Measurements from ENCODE around the gene MST1R.

MST1R gene

GRCh38 chr3:49867871-49868321, 35.8 kb downstream of the MST1R start:
- no peak overlapping the region for H3K27ac ChIP-seq (ENCODE audit: low read length)
- no peak overlapping the region for H3K4me2 ChIP-seq (ENCODE audit: insufficient read depth, low read length)
- no peaks in the 10 kb centered on the region for H3K36me3 ChIP-seq (ENCODE audit: insufficient read depth, low read length)
- ATAC-seq (ENCODE audit: insufficient read depth, low read depth) (peak; percentile 83), DNase-seq (peak; percentile 65)
- H3K27me3 ChIP-seq (ENCODE audit: insufficient read depth, low read length, poor library complexity), result peaks cover 32% of the 10 kb centered on the region
- no peak overlapping the region for H2AFZ ChIP-seq (ENCODE audit: low read depth, low read length)
- H4K20me1 ChIP-seq (ENCODE audit: insufficient read depth, low read length), result peaks cover 13% of the 10 kb centered on the region
- H3K4me3 ChIP-seq (ENCODE audit: low read depth in 1 of 2, low read length in 2 of 2), result no peak overlapping the region
- H3K79me2 ChIP-seq (ENCODE audit: insufficient read depth, low read length), result no peaks in the 10 kb centered on the region
- H3K9me3 ChIP-seq (ENCODE audit: insufficient read depth, low read length, severe bottlenecking), result no peaks in the 10 kb centered on the region
- TF ChIP-seq CTCF (IDR thresholded peaks at IDR 0.05; ENCODE audit: borderline replicate concordance, extremely low read depth, low read length, poor library complexity, severe bottlenecking) (no peak), EZH2 (IDR thresholded peaks at IDR 0.05; ENCODE audit: borderline replicate concordance, low read depth, low read length, severe bottlenecking) (no peak)
- H3K9ac ChIP-seq (ENCODE audit: low read depth, low read length), result no peak overlapping the region
- H3K4me1 ChIP-seq (ENCODE audit: insufficient read depth, low read length), result peaks cover 7% of the 10 kb centered on the region; the same call in 1 of the 2 replicates

GRCh38 chr3:49867400-49867799, 36.3 kb downstream of the MST1R start:
- no peak for DNase-seq
- peaks cover 32% of the 10 kb centered on the region for H3K27me3 ChIP-seq (ENCODE audit: insufficient read depth, low read length, poor library complexity)

GRCh38 chr3:49865198-49865784, 38.4 kb downstream of the MST1R start:
- Histone ChIP-seq H3K9ac (ENCODE audit: low read depth, low read length) (no peak overlapping the region), H3K9me3 (ENCODE audit: insufficient read depth, low read length, severe bottlenecking) (no peaks in the 10 kb centered on the region), H3K4me3 (ENCODE audit: low read depth in 1 of 2, low read length in 2 of 2) (no peak overlapping the region), H3K27ac (ENCODE audit: low read length) (no peak overlapping the region), H3K4me1 (ENCODE audit: insufficient read depth, low read length) (peaks cover 7% of the 10 kb centered on the region; the same call in 1 of the 2 replicates), H3K27me3 (ENCODE audit: insufficient read depth, low read length, poor library complexity) (peaks cover 23% of the 10 kb centered on the region), H2AFZ (ENCODE audit: low read depth, low read length) (no peak overlapping the region), H3K36me3 (ENCODE audit: insufficient read depth, low read length) (no peaks in the 10 kb centered on the region), H4K20me1 (ENCODE audit: insufficient read depth, low read length) (peaks cover 13% of the 10 kb centered on the region), H3K79me2 (ENCODE audit: insufficient read depth, low read length) (no peaks in the 10 kb centered on the region), H3K4me2 (ENCODE audit: insufficient read depth, low read length) (no peak overlapping the region)
- DNase-seq, result no peak
- no peak for TF ChIP-seq EZH2 (IDR thresholded peaks at IDR 0.05; ENCODE audit: borderline replicate concordance, low read depth, low read length, severe bottlenecking)
- no peak for TF ChIP-seq CTCF (IDR thresholded peaks at IDR 0.05; ENCODE audit: borderline replicate concordance, extremely low read depth, low read length, poor library complexity, severe bottlenecking)
- no peak for ATAC-seq (ENCODE audit: insufficient read depth, low read depth)

More at GRCh38 chr3:49867400-49867799, 36.3 kb downstream of the MST1R start:
- Histone ChIP-seq H3K4me3 (ENCODE audit: low read depth in 1 of 2, low read length in 2 of 2) (no peak overlapping the region), H3K79me2 (ENCODE audit: insufficient read depth, low read length) (no peaks in the 10 kb centered on the region), H3K4me2 (ENCODE audit: insufficient read depth, low read length) (no peak overlapping the region), H4K20me1 (ENCODE audit: insufficient read depth, low read length) (peaks cover 13% of the 10 kb centered on the region), H3K9me3 (ENCODE audit: insufficient read depth, low read length, severe bottlenecking) (no peaks in the 10 kb centered on the region), H3K9ac (ENCODE audit: low read depth, low read length) (no peak overlapping the region), H3K4me1 (ENCODE audit: insufficient read depth, low read length) (peaks cover 7% of the 10 kb centered on the region; the same call in 1 of the 2 replicates), H3K27ac (ENCODE audit: low read length) (no peak overlapping the region), H3K36me3 (ENCODE audit: insufficient read depth, low read length) (no peaks in the 10 kb centered on the region), H2AFZ (ENCODE audit: low read depth, low read length) (no peak overlapping the region)
- TF ChIP-seq EZH2 (IDR thresholded peaks at IDR 0.05; ENCODE audit: borderline replicate concordance, low read depth, low read length, severe bottlenecking) (no peak), CTCF (IDR thresholded peaks at IDR 0.05; ENCODE audit: borderline replicate concordance, extremely low read depth, low read length, poor library complexity, severe bottlenecking) (no peak)
- ATAC-seq (ENCODE audit: insufficient read depth, low read depth), result no peak
